ENCODE data around the gene PRKG1.

PRKG1 gene

GRCh38 chr10:52074505-52075026, 1000.3 kb downstream of the PRKG1 start:
- no peak overlapping the region for H3K4me3 ChIP-seq (ENCODE audit: low read length, poor library complexity, severe bottlenecking)
- no peaks in the 10 kb centered on the region for H3K9me2 ChIP-seq (replicated peaks; ENCODE audit: low read depth, low read length)
- no peak overlapping the region for H2AFZ ChIP-seq (ENCODE audit: low read length)
- no peaks in the 10 kb centered on the region for H3K36me3 ChIP-seq (ENCODE audit: insufficient read depth, low read length)
- no peaks in the 10 kb centered on the region for H4K20me1 ChIP-seq (ENCODE audit: insufficient read depth, low read length, poor library complexity, severe bottlenecking)
- H3F3A ChIP-seq (ENCODE audit: low read depth): no peaks in the 10 kb centered on the region
- no peak for TF ChIP-seq CTCF (conservative IDR thresholded peaks at IDR 0.05; ENCODE audit: low read length)
- no peak for TF ChIP-seq EZH2phosphoT487 (IDR thresholded peaks at IDR 0.05; ENCODE audit: borderline replicate concordance)
- H3K27me3 ChIP-seq (ENCODE audit: insufficient read depth, low read length, poor library complexity, severe bottlenecking): no peaks in the 10 kb centered on the region
- H3K79me2 ChIP-seq (ENCODE audit: insufficient read depth, low read length): no peaks in the 10 kb centered on the region
- H3K4me1 ChIP-seq (ENCODE audit: insufficient read depth, low read length, poor library complexity, severe bottlenecking): no peaks in the 10 kb centered on the region
- no peak overlapping the region for H3K4me2 ChIP-seq (ENCODE audit: low read depth, low read length, poor library complexity, severe bottlenecking)
- H3K9ac ChIP-seq (ENCODE audit: low read depth, low read length, poor library complexity, severe bottlenecking): no peak overlapping the region
- H3K9me3 ChIP-seq (ENCODE audit: insufficient read depth, low read depth, low read length): no peaks in the 10 kb centered on the region

- H3F3A ChIP-seq (ENCODE audit: low read depth): no peaks in the 10 kb centered on the region
- no peak overlapping the region for H3K9ac ChIP-seq (ENCODE audit: low read depth, low read length, poor library complexity, severe bottlenecking)
- no peak for TF ChIP-seq EZH2phosphoT487 (IDR thresholded peaks at IDR 0.05; ENCODE audit: borderline replicate concordance)
- TF ChIP-seq CTCF (conservative IDR thresholded peaks at IDR 0.05; ENCODE audit: low read length): no peak
- no peak overlapping the region for H3K4me2 ChIP-seq (ENCODE audit: low read depth, low read length, poor library complexity, severe bottlenecking)
- H4K20me1 ChIP-seq (ENCODE audit: insufficient read depth, low read length, poor library complexity, severe bottlenecking): no peaks in the 10 kb centered on the region
- H3K4me3 ChIP-seq (ENCODE audit: low read length, poor library complexity, severe bottlenecking): no peak overlapping the region
- no peak overlapping the region for H2AFZ ChIP-seq (ENCODE audit: low read length)
- H3K4me1 ChIP-seq (ENCODE audit: insufficient read depth, low read length, poor library complexity, severe bottlenecking): no peaks in the 10 kb centered on the region
- no peaks in the 10 kb centered on the region for H3K27me3 ChIP-seq (ENCODE audit: insufficient read depth, low read length, poor library complexity, severe bottlenecking)
- no peaks in the 10 kb centered on the region for H3K9me3 ChIP-seq (ENCODE audit: insufficient read depth, low read depth, low read length)
- H3K79me2 ChIP-seq (ENCODE audit: insufficient read depth, low read length): no peaks in the 10 kb centered on the region
- no peaks in the 10 kb centered on the region for H3K36me3 ChIP-seq (ENCODE audit: insufficient read depth, low read length)
- H3K9me2 ChIP-seq (replicated peaks; ENCODE audit: low read depth, low read length): no peaks in the 10 kb centered on the region
Measured at GRCh38 chr10:52077814-52078213, 1003.5 kb downstream of the PRKG1 start.

- Histone ChIP-seq H2AFZ (ENCODE audit: low read length) (no peak overlapping the region), H3K36me3 (ENCODE audit: insufficient read depth, low read length) (no peaks in the 10 kb centered on the region), H3K9ac (ENCODE audit: low read depth, low read length, poor library complexity, severe bottlenecking) (no peak overlapping the region), H4K20me1 (ENCODE audit: insufficient read depth, low read length, poor library complexity, severe bottlenecking) (no peaks in the 10 kb centered on the region), H3K4me1 (ENCODE audit: insufficient read depth, low read length, poor library complexity, severe bottlenecking) (no peaks in the 10 kb centered on the region), H3K4me3 (ENCODE audit: low read length, poor library complexity, severe bottlenecking) (no peak overlapping the region), H3F3A (ENCODE audit: low read depth) (no peaks in the 10 kb centered on the region), H3K27me3 (ENCODE audit: insufficient read depth, low read length, poor library complexity, severe bottlenecking) (no peaks in the 10 kb centered on the region), H3K4me2 (ENCODE audit: low read depth, low read length, poor library complexity, severe bottlenecking) (no peak overlapping the region), H3K9me2 (replicated peaks; ENCODE audit: low read depth, low read length) (no peaks in the 10 kb centered on the region), H3K9me3 (ENCODE audit: insufficient read depth, low read depth, low read length) (no peaks in the 10 kb centered on the region), H3K79me2 (ENCODE audit: insufficient read depth, low read length) (no peaks in the 10 kb centered on the region)
- TF ChIP-seq EZH2phosphoT487 (IDR thresholded peaks at IDR 0.05; ENCODE audit: borderline replicate concordance) (no peak), CTCF (conservative IDR thresholded peaks at IDR 0.05; ENCODE audit: low read length) (no peak)
Measured at GRCh38 chr10:52078397-52078937, 1004.2 kb downstream of the PRKG1 start.

Data from Loucy (cell line).